ENCODE measurements around the gene PTPRM. TPM values are rescaled to one million over a fixed set of nuclear protein-coding genes. Genes with fewer than 3 reads are reported as not detected.

The PTPRM gene
- total RNA-seq, 1 experiment from 2014 or later = 11.1 TPM

- Mint-ChIP-seq H3K4me1 (0 out of 2 replicates have a peak, but pooled peaks cover 3% of the 10 kb centered on the region), H3K9me3 (peaks cover 8% of the 10 kb centered on the region; the same call in 1 of the 2 replicates), H3K27ac (no peak overlapping the region), H3K36me3 (no peaks in the 10 kb centered on the region), H3K27me3 (ENCODE audit: low read depth) (no peaks in the 10 kb centered on the region; the same call in 1 of the 2 replicates), H3K4me3 (no peak overlapping the region)
- POLR2A ChIA-PET = no interaction called here
- TF ChIP-seq ZNF671 (CRISPR knock-in tag; IDR thresholded peaks at IDR 0.05) (no peak), GABPB1 (CRISPR knock-in tag; IDR thresholded peaks at IDR 0.05) (no peak), STAT6 (CRISPR knock-in tag; conservative IDR thresholded peaks at IDR 0.05; ENCODE audit: low read depth) (no peak), TCF7 (CRISPR knock-in tag; IDR thresholded peaks at IDR 0.05; ENCODE audit: low read depth) (no peak), SMAD4 (CRISPR knock-in tag; IDR thresholded peaks at IDR 0.05) (no peak), TEAD1 (CRISPR knock-in tag; IDR thresholded peaks at IDR 0.05) (no peak), PREB (CRISPR knock-in tag; IDR thresholded peaks at IDR 0.05; ENCODE audit: borderline replicate concordance) (no peak), SMAD3 (CRISPR knock-in tag; IDR thresholded peaks at IDR 0.05; ENCODE audit: borderline replicate concordance) (no peak), ATF1 (CRISPR knock-in tag; IDR thresholded peaks at IDR 0.05) (no peak), NR1H2 (CRISPR knock-in tag; IDR thresholded peaks at IDR 0.05) (no peak), NFE2L1 (CRISPR knock-in tag; IDR thresholded peaks at IDR 0.05) (no peak), ZNF219 (CRISPR knock-in tag; IDR thresholded peaks at IDR 0.05; ENCODE audit: borderline replicate concordance) (no peak), ZMAT4 (CRISPR knock-in tag; IDR thresholded peaks at IDR 0.05) (no peak)
- TF ChIP-seq, protein P1, sequence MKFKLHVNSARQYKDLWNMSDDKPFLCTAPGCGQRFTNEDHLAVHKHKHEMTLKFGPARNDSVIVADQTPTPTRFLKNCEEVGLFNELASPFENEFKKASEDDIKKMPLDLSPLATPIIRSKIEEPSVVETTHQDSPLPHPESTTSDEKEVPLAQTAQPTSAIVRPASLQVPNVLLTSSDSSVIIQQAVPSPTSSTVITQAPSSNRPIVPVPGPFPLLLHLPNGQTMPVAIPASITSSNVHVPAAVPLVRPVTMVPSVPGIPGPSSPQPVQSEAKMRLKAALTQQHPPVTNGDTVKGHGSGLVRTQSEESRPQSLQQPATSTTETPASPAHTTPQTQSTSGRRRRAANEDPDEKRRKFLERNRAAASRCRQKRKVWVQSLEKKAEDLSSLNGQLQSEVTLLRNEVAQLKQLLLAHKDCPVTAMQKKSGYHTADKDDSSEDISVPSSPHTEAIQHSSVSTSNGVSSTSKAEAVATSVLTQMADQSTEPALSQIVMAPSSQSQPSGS (CRISPR knock-in tag; IDR thresholded peaks at IDR 0.05; ENCODE audit: borderline replicate concordance, low read depth) = no peak
- TF ChIP-seq, protein P2, sequence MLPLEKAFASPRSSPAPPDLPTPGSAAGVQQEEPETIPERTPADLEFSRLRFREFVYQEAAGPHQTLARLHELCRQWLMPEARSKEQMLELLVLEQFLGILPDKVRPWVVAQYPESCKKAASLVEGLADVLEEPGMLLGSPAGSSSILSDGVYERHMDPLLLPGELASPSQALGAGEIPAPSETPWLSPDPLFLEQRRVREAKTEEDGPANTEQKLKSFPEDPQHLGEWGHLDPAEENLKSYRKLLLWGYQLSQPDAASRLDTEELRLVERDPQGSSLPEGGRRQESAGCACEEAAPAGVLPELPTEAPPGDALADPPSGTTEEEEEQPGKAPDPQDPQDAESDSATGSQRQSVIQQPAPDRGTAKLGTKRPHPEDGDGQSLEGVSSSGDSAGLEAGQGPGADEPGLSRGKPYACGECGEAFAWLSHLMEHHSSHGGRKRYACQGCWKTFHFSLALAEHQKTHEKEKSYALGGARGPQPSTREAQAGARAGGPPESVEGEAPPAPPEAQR (CRISPR knock-in tag; IDR thresholded peaks at IDR 0.05) = no peak
- TF ChIP-seq, protein P3, sequence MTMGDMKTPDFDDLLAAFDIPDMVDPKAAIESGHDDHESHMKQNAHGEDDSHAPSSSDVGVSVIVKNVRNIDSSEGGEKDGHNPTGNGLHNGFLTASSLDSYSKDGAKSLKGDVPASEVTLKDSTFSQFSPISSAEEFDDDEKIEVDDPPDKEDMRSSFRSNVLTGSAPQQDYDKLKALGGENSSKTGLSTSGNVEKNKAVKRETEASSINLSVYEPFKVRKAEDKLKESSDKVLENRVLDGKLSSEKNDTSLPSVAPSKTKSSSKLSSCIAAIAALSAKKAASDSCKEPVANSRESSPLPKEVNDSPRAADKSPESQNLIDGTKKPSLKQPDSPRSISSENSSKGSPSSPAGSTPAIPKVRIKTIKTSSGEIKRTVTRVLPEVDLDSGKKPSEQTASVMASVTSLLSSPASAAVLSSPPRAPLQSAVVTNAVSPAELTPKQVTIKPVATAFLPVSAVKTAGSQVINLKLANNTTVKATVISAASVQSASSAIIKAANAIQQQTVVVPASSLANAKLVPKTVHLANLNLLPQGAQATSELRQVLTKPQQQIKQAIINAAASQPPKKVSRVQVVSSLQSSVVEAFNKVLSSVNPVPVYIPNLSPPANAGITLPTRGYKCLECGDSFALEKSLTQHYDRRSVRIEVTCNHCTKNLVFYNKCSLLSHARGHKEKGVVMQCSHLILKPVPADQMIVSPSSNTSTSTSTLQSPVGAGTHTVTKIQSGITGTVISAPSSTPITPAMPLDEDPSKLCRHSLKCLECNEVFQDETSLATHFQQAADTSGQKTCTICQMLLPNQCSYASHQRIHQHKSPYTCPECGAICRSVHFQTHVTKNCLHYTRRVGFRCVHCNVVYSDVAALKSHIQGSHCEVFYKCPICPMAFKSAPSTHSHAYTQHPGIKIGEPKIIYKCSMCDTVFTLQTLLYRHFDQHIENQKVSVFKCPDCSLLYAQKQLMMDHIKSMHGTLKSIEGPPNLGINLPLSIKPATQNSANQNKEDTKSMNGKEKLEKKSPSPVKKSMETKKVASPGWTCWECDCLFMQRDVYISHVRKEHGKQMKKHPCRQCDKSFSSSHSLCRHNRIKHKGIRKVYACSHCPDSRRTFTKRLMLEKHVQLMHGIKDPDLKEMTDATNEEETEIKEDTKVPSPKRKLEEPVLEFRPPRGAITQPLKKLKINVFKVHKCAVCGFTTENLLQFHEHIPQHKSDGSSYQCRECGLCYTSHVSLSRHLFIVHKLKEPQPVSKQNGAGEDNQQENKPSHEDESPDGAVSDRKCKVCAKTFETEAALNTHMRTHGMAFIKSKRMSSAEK (CRISPR knock-in tag; IDR thresholded peaks at IDR 0.05; ENCODE audit: borderline replicate concordance) = no peak
- TF ChIP-seq, protein P4, sequence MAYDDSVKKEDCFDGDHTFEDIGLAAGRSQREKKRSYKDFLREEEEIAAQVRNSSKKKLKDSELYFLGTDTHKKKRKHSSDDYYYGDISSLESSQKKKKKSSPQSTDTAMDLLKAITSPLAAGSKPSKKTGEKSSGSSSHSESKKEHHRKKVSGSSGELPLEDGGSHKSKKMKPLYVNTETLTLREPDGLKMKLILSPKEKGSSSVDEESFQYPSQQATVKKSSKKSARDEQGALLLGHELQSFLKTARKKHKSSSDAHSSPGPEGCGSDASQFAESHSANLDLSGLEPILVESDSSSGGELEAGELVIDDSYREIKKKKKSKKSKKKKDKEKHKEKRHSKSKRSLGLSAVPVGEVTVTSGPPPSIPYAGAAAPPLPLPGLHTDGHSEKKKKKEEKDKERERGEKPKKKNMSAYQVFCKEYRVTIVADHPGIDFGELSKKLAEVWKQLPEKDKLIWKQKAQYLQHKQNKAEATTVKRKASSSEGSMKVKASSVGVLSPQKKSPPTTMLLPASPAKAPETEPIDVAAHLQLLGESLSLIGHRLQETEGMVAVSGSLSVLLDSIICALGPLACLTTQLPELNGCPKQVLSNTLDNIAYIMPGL (CRISPR knock-in tag; IDR thresholded peaks at IDR 0.05) = no peak
- TF ChIP-seq, protein P5, sequence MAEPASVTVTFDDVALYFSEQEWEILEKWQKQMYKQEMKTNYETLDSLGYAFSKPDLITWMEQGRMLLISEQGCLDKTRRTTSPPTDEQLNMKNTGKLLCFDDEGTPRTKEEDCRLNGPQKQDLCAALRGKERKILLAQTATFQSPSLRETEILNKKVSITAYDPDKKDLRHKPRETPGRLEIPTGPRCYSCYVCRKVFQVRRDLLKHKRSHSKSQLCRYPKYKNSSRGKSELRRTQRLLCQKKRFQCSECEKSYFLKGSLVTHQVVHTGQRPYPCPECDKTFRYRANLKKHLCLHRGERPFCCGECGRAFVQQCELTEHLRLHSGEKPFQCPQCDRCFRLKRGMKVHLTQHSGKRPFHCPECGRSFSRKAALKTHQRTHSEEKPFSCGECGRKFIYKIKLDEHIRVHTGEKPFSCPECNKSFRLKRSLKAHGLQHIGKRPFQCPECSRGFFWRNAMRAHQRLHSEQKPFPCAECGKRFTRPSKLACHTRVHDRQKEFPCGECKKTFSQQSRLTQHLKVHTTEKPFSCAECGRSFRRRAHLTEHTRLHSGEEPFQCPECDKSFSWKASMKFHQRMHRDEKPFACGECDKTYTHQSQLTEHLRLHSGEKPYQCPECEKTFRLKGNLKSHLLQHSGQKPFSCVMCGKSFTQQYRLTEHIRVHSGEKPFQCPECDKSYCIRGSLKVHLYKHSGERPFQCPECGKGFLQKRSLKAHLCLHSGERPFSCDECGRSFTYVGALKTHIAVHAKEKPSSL (CRISPR knock-in tag; conservative IDR thresholded peaks at IDR 0.05) = no peak
- ATAC-seq (no peak), DNase-seq (ENCODE audit: low spot score) (no peak)
- CTCF ChIA-PET = interaction anchor here (0.6 to 1.0 kb wide), 2 partner anchors 181 to 212 kb away, joined by 3 read pairs; no protein-coding TSS in a partner anchor
Observed at GRCh38 chr18:8207996-8208395, 640.9 kb downstream of the PTPRM start.
